ENCODE results near the gene IFT27.

The IFT27 gene

DNA sequence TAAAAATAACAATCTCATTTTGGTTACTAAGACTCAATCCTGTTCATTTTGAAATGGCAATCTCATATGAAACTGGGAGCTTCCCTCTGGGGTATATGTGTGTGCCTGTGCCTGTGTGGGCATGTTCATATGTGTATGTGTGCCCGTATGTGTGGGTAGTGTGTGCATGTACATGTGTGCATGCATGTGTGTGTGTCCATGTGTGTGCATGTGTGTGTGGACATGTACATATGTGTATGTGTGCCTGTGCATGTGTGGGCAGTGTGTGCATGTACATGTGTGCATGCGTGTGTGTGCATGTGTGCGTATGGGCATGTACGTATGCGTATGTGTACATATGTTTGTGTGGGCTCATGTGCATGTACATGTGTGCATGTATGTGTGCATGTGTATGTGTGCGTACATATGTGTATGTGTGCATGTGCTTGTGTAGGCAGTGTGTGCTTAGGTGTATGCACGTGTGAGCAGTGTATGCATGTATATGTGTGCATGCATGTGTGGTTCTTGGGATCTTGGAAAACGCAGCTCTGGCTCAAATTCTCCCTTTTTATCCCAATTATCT lies 47.9 kb downstream of the IFT27 start:
- no peak for DNase-seq (ENCODE audit: low read depth in 4 of 4, low spot score in 1 of 4)

DNA sequence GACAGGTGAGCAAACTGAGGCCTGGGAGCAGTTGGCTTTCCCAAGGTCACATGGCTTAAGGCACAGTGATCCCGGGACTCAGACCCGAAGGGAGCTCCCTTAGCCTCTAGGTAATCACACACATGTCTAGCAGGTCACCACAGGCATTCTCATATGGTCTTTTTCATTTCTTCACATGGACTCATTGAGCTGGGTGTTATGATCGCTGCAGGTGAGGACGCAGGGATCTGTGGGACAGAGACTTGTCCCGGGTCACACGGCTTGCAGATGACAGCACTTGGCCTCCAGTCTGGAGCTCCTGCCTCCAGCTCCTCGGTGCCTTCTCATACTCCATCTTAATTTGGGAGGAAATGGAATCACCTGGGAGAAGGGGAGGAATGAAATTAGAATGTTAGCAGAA lies 48.8 kb downstream of the IFT27 start:
- DNase-seq (ENCODE audit: low read depth in 4 of 4, low spot score in 1 of 4), result no peak

GRCh38 chr22:36726007-36726380 lies 49.9 kb downstream of the IFT27 start:
- no peak for DNase-seq (ENCODE audit: low read depth in 4 of 4, low spot score in 1 of 4)

GRCh38 chr22:36725366-36726006 lies 50.4 kb downstream of the IFT27 start:
- no peak for DNase-seq (ENCODE audit: low read depth in 4 of 4, low spot score in 1 of 4)

GRCh38 chr22:36724836-36725235 lies 51.1 kb downstream of the IFT27 start:
- DNase-seq (ENCODE audit: low read depth in 4 of 4, low spot score in 1 of 4), result no peak

GRCh38 chr22:36722055-36722454 lies 53.9 kb downstream of the IFT27 start:
- no peak for DNase-seq (ENCODE audit: low read depth in 4 of 4, low spot score in 1 of 4)

DNA sequence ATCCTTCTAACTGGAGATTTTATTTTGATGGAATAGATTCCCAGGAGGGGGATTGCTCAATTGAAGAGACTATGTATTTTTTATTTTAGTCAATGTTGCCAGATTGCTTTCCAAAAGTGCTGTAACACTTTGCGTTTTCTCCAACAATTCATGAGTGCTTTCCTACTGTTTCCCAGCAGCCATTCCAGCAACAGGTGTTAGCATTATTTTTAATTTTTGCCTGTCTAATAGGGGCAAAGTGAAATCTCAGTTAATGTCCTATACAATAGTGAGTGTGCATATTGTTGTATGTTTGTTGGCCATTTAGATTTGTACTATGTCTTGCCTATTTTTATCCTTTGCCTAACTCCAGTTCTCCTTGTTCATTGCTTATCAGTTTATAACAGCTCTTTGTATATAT lies 60.3 kb downstream of the IFT27 start:
- DNase-seq (ENCODE audit: low read depth in 4 of 4, low spot score in 1 of 4), result no peak

GRCh38 chr22:36714110-36714509 lies 61.8 kb downstream of the IFT27 start:
- no peak for DNase-seq (ENCODE audit: low read depth in 4 of 4, low spot score in 1 of 4)

GRCh38 chr22:36713436-36713835 lies 62.5 kb downstream of the IFT27 start:
- no peak for DNase-seq (ENCODE audit: low read depth in 4 of 4, low spot score in 1 of 4)
